ENCODE data around the gene HES5. TPM values are rescaled to one million over a fixed set of nuclear protein-coding genes. Genes with fewer than 3 reads are reported as not detected.

Gene HES5
- total RNA-seq, 1 experiment from 2014 or later: not detected

- no peak overlapping the region for H2BK120ac ChIP-seq (ENCODE audit: low read depth, low read length, poor library complexity, severe bottlenecking)
- H3K27ac ChIP-seq (ENCODE audit: insufficient read length, low read depth, low read length): no peak overlapping the region
- Mint-ChIP-seq H3K27me3 (ENCODE audit: low read depth) (peaks cover 72% of the 10 kb centered on the region), H3K4me3 (no peak overlapping the region), H3K9me3 (peaks cover 0 to 3% of the 10 kb centered on the region in 2 experiments; a peak in 2 of 5 replicates), H3K27ac (no peak overlapping the region), H3K36me3 (ENCODE audit: insufficient read depth in 1 of 3, low read depth in 3 of 3) (no peaks in the 10 kb centered on the region), H3K4me1 (peaks cover 7 to 27% of the 10 kb centered on the region in 2 experiments)
- peaks cover 3% of the 10 kb centered on the region for H4K20me1 ChIP-seq (ENCODE audit: control insufficient read depth, insufficient read depth, insufficient read length)
- no peaks in the 10 kb centered on the region for H3K9me3 ChIP-seq (ENCODE audit: control insufficient read depth, low read depth, low read length)
- no peak overlapping the region for H4K91ac ChIP-seq (ENCODE audit: insufficient read length, low read depth, low read length)
- H3K79me2 ChIP-seq (ENCODE audit: insufficient read depth, low read length): no peaks in the 10 kb centered on the region
- no peak overlapping the region for H3K23ac ChIP-seq (ENCODE audit: insufficient read length, low read depth, low read length)
- H2BK15ac ChIP-seq (ENCODE audit: low read depth, low read length): no peak overlapping the region
- H2BK12ac ChIP-seq (ENCODE audit: insufficient read length, low read depth, low read length): no peak overlapping the region
- no peak overlapping the region for H2AK5ac ChIP-seq (ENCODE audit: insufficient read length, low read length)
- no peak overlapping the region for H4K5ac ChIP-seq (ENCODE audit: insufficient read length, low read depth, low read length)
- WGBS (ENCODE audit: extremely low coverage, insufficient read length, low lambda C conversion rate): no CpG with 5 or more reads among the region's 12 CpGs
- H2BK20ac ChIP-seq (ENCODE audit: low read depth, low read length, poor library complexity, severe bottlenecking): no peak overlapping the region
- H2AFZ ChIP-seq (ENCODE audit: low read length): no peak overlapping the region
- no peak overlapping the region for H3K18ac ChIP-seq (ENCODE audit: insufficient read length, low read depth, low read length)
- peak; percentile 79 for DNase-seq
- no peak overlapping the region for H2BK5ac ChIP-seq (ENCODE audit: insufficient read length, low read length)
- no peak overlapping the region for H3T11ph ChIP-seq (ENCODE audit: low read length)
- H3K4me1 ChIP-seq (ENCODE audit: insufficient read depth, low read length): no peaks in the 10 kb centered on the region
- H3K4ac ChIP-seq (ENCODE audit: low read depth, low read length): no peak overlapping the region
- H3K14ac ChIP-seq (ENCODE audit: insufficient read depth, low read length): no peak overlapping the region
- no peaks in the 10 kb centered on the region; the same call in 1 of the 2 replicates for H3K27me3 ChIP-seq (ENCODE audit: insufficient read depth, low read length)
- TF ChIP-seq CTCF (conservative IDR thresholded peaks at IDR 0.05): peak; percentile 71
- no peaks in the 10 kb centered on the region for H3K23me2 ChIP-seq (ENCODE audit: insufficient read length, low read depth, low read length, poor library complexity, severe bottlenecking)
- no peak overlapping the region for H3K4me2 ChIP-seq (ENCODE audit: insufficient read depth, insufficient read length, low read length)
- H3K9ac ChIP-seq (ENCODE audit: extremely low read depth, insufficient read length, low read length): no peak overlapping the region
- H3K56ac ChIP-seq (ENCODE audit: insufficient read length, low read depth, low read length): no peak overlapping the region
- H3K79me1 ChIP-seq (ENCODE audit: insufficient read depth, low read depth, low read length, poor library complexity, severe bottlenecking): no peaks in the 10 kb centered on the region
- H4K8ac ChIP-seq (replicated peaks; ENCODE audit: insufficient read length, low read depth, low read length): no peak overlapping the region
These were observed 9.3 kb upstream of the HES5 start for GRCh38 chr1:2539312-2539907.
